ENCODE measurements around the gene BEND6. TPM values are rescaled to one million over a fixed set of nuclear protein-coding genes. Genes with fewer than 3 reads are reported as not detected.

BEND6 gene
- total and polyA plus RNA-seq, 2 donors (not counting 1 experiment from before 2014, with no cell fraction given) = 9.7 to 12.6 TPM

- Histone ChIP-seq H4K20me1 (ENCODE audit: control insufficient read depth, extremely low read depth, insufficient read depth, low read length) (no peaks in the 10 kb centered on the region), H3K79me2 (ENCODE audit: control insufficient read depth, insufficient read depth, low read length) (no peaks in the 10 kb centered on the region), H3K9me3 (ENCODE audit: control insufficient read depth, insufficient read depth, low read depth, low read length) (no peaks in the 10 kb centered on the region), H3K36me3 (ENCODE audit: control insufficient read depth, insufficient read depth, low read length) (no peaks in the 10 kb centered on the region), H3K27ac (ENCODE audit: insufficient read depth, low read length) (no peak overlapping the region), H3K4me2 (ENCODE audit: extremely low read depth, insufficient read depth, low read length) (no peak overlapping the region), H3K4me3 (replicated peaks in 1 of 4; ENCODE audit: control extremely low read depth in 1 of 4, insufficient read depth in 1 of 4, low read depth in 3 of 4, low read length in 4 of 4) (no peak overlapping the region), H3K9ac (ENCODE audit: insufficient read depth, low read length) (no peak overlapping the region), H3K4me1 (ENCODE audit: control insufficient read depth, extremely low read depth, insufficient read depth, low read length) (no peaks in the 10 kb centered on the region), H3K27me3 (ENCODE audit: control insufficient read depth, insufficient read depth, low read length) (no peaks in the 10 kb centered on the region), H2AFZ (ENCODE audit: low read length) (no peak overlapping the region)
- no peak for DNase-seq (ENCODE audit: low read depth in 2 of 2)
- no peak for TF ChIP-seq CTCF (conservative IDR thresholded peaks at IDR 0.05 in 1 of 2, IDR thresholded peaks at IDR 0.05 in 1 of 2; ENCODE audit: low read depth in 1 of 2, low read length in 2 of 2)
- TF ChIP-seq EZH2 (IDR thresholded peaks at IDR 0.05; ENCODE audit: low read length, missing control alignments) = no peak
Observed at GRCh38 chr6:56977192-56977591, 22.3 kb downstream of the BEND6 start.

GRCh38 chr6:56978530-56978929 lies 23.6 kb downstream of the BEND6 start:
- no peaks in the 10 kb centered on the region for H3K36me3 ChIP-seq (ENCODE audit: control insufficient read depth, insufficient read depth, low read length)
- H3K4me3 ChIP-seq (replicated peaks in 1 of 4; ENCODE audit: control extremely low read depth in 1 of 4, insufficient read depth in 1 of 4, low read depth in 3 of 4, low read length in 4 of 4) = no peak overlapping the region
- H4K20me1 ChIP-seq (ENCODE audit: control insufficient read depth, extremely low read depth, insufficient read depth, low read length) = no peaks in the 10 kb centered on the region
- H3K79me2 ChIP-seq (ENCODE audit: control insufficient read depth, insufficient read depth, low read length) = no peaks in the 10 kb centered on the region
- no peaks in the 10 kb centered on the region for H3K27me3 ChIP-seq (ENCODE audit: control insufficient read depth, insufficient read depth, low read length)
- H3K4me2 ChIP-seq (ENCODE audit: extremely low read depth, insufficient read depth, low read length) = no peak overlapping the region
- H3K9me3 ChIP-seq (ENCODE audit: control insufficient read depth, insufficient read depth, low read depth, low read length) = no peaks in the 10 kb centered on the region
- H3K4me1 ChIP-seq (ENCODE audit: control insufficient read depth, extremely low read depth, insufficient read depth, low read length) = no peaks in the 10 kb centered on the region
- H2AFZ ChIP-seq (ENCODE audit: low read length) = no peak overlapping the region
- no peak for DNase-seq (ENCODE audit: low read depth in 2 of 2)
- TF ChIP-seq CTCF (conservative IDR thresholded peaks at IDR 0.05 in 1 of 2, IDR thresholded peaks at IDR 0.05 in 1 of 2; ENCODE audit: low read depth in 1 of 2, low read length in 2 of 2) = no peak
- TF ChIP-seq EZH2 (IDR thresholded peaks at IDR 0.05; ENCODE audit: low read length, missing control alignments) = no peak
- no peak overlapping the region for H3K9ac ChIP-seq (ENCODE audit: insufficient read depth, low read length)
- H3K27ac ChIP-seq (ENCODE audit: insufficient read depth, low read length) = no peak overlapping the region

GRCh38 chr6:56984361-56984760 lies 29.5 kb downstream of the BEND6 start:
- Histone ChIP-seq H2AFZ (ENCODE audit: low read length) (no peak overlapping the region), H3K4me3 (replicated peaks in 1 of 4; ENCODE audit: control extremely low read depth in 1 of 4, insufficient read depth in 1 of 4, low read depth in 3 of 4, low read length in 4 of 4) (no peak overlapping the region), H3K9me3 (ENCODE audit: control insufficient read depth, insufficient read depth, low read depth, low read length) (no peaks in the 10 kb centered on the region), H4K20me1 (ENCODE audit: control insufficient read depth, extremely low read depth, insufficient read depth, low read length) (no peaks in the 10 kb centered on the region), H3K27ac (ENCODE audit: insufficient read depth, low read length) (no peak overlapping the region), H3K27me3 (ENCODE audit: control insufficient read depth, insufficient read depth, low read length) (no peaks in the 10 kb centered on the region), H3K4me1 (ENCODE audit: control insufficient read depth, extremely low read depth, insufficient read depth, low read length) (no peaks in the 10 kb centered on the region), H3K4me2 (ENCODE audit: extremely low read depth, insufficient read depth, low read length) (no peak overlapping the region), H3K79me2 (ENCODE audit: control insufficient read depth, insufficient read depth, low read length) (no peaks in the 10 kb centered on the region), H3K9ac (ENCODE audit: insufficient read depth, low read length) (no peak overlapping the region), H3K36me3 (ENCODE audit: control insufficient read depth, insufficient read depth, low read length) (no peaks in the 10 kb centered on the region)
- DNase-seq (ENCODE audit: low read depth in 2 of 2) = peak; percentile 39 to 65
- TF ChIP-seq EZH2 (IDR thresholded peaks at IDR 0.05; ENCODE audit: low read length, missing control alignments) = no peak
- TF ChIP-seq CTCF (conservative IDR thresholded peaks at IDR 0.05 in 1 of 2, IDR thresholded peaks at IDR 0.05 in 1 of 2; ENCODE audit: low read depth in 1 of 2, low read length in 2 of 2) = no peak
